GM18511 (cell line): ENCODE measurements around the gene NACC2.

Experiments
- ATAC-seq: cut with Tn5 transposase; IDR thresholded peaks from one replicate; pipeline ENCODE4 v1.9.1; 2021; ENCODE audit warnings: mild to moderate bottlenecking, moderate library complexity; ENCODE audit not compliant: unreplicated experiment

NACC2 gene

GRCh38 chr9:135985889-135986288 is 109.2 kb downstream of the NACC2 start:
- no peak for ATAC-seq

- no peak for ATAC-seq
These were observed 109.7 kb downstream of the NACC2 start for GRCh38 chr9:135985459-135985774.

GRCh38 chr9:135984072-135984710 is 110.9 kb downstream of the NACC2 start:
- no peak for ATAC-seq

GRCh38 chr9:135983208-135984071 is 111.6 kb downstream of the NACC2 start:
- no peak for ATAC-seq

GRCh38 chr9:135982499-135983207 is 112.4 kb downstream of the NACC2 start:
- no peak for ATAC-seq

- ATAC-seq: no peak
These were observed 114.0 kb downstream of the NACC2 start for GRCh38 chr9:135980926-135981630.

GRCh38 chr9:135979547-135980166 is 115.4 kb downstream of the NACC2 start:
- no peak for ATAC-seq

- ATAC-seq: no peak
These were observed 116.2 kb downstream of the NACC2 start for GRCh38 chr9:135978642-135979546.

GRCh38 chr9:135976944-135977343 is 118.1 kb downstream of the NACC2 start:
- no peak for ATAC-seq

GRCh38 chr9:135976531-135976930 is 118.6 kb downstream of the NACC2 start:
- no peak for ATAC-seq

GRCh38 chr9:135975834-135976233 is 119.3 kb downstream of the NACC2 start:
- ATAC-seq: no peak

GRCh38 chr9:135974220-135974573 is 120.9 kb downstream of the NACC2 start:
- ATAC-seq: no peak

GRCh38 chr9:135973277-135974219 is 121.5 kb downstream of the NACC2 start:
- no peak for ATAC-seq

- ATAC-seq: no peak
These were observed 123.2 kb downstream of the NACC2 start for GRCh38 chr9:135971892-135972291.

GRCh38 chr9:135971111-135971766 is 123.8 kb downstream of the NACC2 start:
- ATAC-seq: no peak

- no peak for ATAC-seq
These were observed 124.8 kb downstream of the NACC2 start for GRCh38 chr9:135970128-135970815.

- ATAC-seq: no peak
These were observed 125.9 kb downstream of the NACC2 start for GRCh38 chr9:135969064-135969683.
